ENCODE data around the gene TRIM52.

- no peak for TF ChIP-seq PBX3 (IDR thresholded peaks at IDR 0.05; ENCODE audit: insufficient replicate concordance, low read depth, low read length)
- TF ChIP-seq SMC3 (IDR thresholded peaks at IDR 0.05; ENCODE audit: borderline replicate concordance, low read length), result no peak
- TF ChIP-seq RAD21 (IDR thresholded peaks at IDR 0.05; ENCODE audit: insufficient read depth, low read depth, low read length), result no peak
- peak; percentile 99 for TF ChIP-seq MYC (IDR thresholded peaks at IDR 0.05; ENCODE audit: insufficient read depth, insufficient read length, insufficient replicate concordance, low read length, severe bottlenecking)
- TF ChIP-seq E2F8 (IDR thresholded peaks at IDR 0.05; ENCODE audit: low read depth, partially characterized antibody), result peak; percentile 66
- TF ChIP-seq BCL11A (IDR thresholded peaks at IDR 0.05; ENCODE audit: low read depth, low read length), result no peak
- peak; percentile 100 for TF ChIP-seq TAF1 (IDR thresholded peaks at IDR 0.05; ENCODE audit: borderline replicate concordance, low read depth, low read length)
- TF ChIP-seq MLLT1 (IDR thresholded peaks at IDR 0.05), result peak; percentile 86
- no peak for TF ChIP-seq SPI1 (IDR thresholded peaks at IDR 0.05; ENCODE audit: borderline replicate concordance, insufficient read depth, low read depth, low read length)
- peak; percentile 99 for TF ChIP-seq POLR2A (IDR thresholded peaks at IDR 0.05; ENCODE audit: low read depth, low read length)
- 0 out of 2 replicates have a peak, but pooled peaks have one; percentile 15 for TF ChIP-seq RFX5 (IDR thresholded peaks at IDR 0.05; ENCODE audit: low read depth, low read length)
Observed at GRCh38 chr5:181243564-181244343, 17.2 kb downstream of the TRIM52 start, which contains the start of gene RACK1.

All from GM12878 (cell line).